ENCODE results near the gene USP15.

The USP15 gene

DNA sequence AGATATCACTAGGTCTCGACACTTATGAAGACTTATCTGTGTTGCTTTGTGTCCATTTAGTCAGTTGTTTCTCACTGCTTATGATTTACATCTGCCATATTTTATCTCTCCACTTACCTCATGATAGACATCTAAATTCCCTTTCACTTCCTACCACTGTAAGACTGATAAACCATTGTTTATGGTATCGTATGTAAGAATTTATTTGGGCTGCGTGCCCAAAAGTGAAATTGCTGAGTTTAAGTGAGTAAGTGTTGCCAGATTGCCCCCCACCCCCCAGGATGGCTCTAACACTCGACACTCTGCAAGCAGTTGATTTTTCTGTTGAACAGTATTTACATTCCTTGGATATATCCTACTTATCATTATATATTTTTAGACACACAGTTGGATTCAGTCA is 136.5 kb downstream of the USP15 start:
- no peak for DNase-seq (ENCODE audit: low read depth, low spot score)
- TF ChIP-seq CTCF (IDR thresholded peaks at IDR 0.05; ENCODE audit: low read depth, low read length): no peak
- in situ Hi-C loops (cut with HindIII; ENCODE audit: low sequenced_read_pairs): no loop called here

GRCh38 chr12:62400135-62400534 is 139.9 kb downstream of the USP15 start:
- TF ChIP-seq CTCF (IDR thresholded peaks at IDR 0.05; ENCODE audit: low read depth, low read length): no peak
- no peak overlapping the region for H3K4me3 ChIP-seq (ENCODE audit: low read depth, low read length)
- in situ Hi-C loops (cut with HindIII; ENCODE audit: low sequenced_read_pairs): no loop called here
- no peak for DNase-seq (ENCODE audit: low read depth, low spot score)

More for the DNA sequence above, 136.5 kb downstream of the USP15 start:
- no peak overlapping the region for H3K4me3 ChIP-seq (ENCODE audit: low read depth, low read length)

- H3K4me3 ChIP-seq (ENCODE audit: low read depth, low read length): no peak overlapping the region
- in situ Hi-C loops (cut with HindIII; ENCODE audit: low sequenced_read_pairs): no loop called here
- no peak for TF ChIP-seq CTCF (IDR thresholded peaks at IDR 0.05; ENCODE audit: low read depth, low read length)
- no peak for DNase-seq (ENCODE audit: low read depth, low spot score)
Observed at GRCh38 chr12:62401631-62402030, 141.4 kb downstream of the USP15 start.

DNA sequence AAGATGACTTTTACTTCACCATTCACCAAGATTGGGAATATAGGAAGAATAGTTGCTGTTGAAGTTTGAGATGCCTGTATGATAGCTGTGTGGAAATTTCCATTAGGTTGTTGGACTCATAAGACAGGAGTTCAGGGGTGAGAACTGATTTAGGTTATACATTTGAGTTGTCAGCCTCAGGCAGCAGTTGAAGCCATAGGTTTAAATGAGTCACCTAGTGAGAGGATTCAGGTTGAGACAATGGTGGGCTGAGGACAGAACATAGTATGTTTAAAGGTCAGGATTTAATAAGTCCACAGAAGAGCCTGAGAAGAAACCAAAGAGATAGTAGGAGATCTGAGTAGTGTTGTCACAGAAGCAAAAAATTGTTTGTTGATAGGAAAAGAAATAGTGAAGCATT is 142.8 kb downstream of the USP15 start:
- in situ Hi-C loops (cut with HindIII; ENCODE audit: low sequenced_read_pairs): no loop called here
- DNase-seq (ENCODE audit: low read depth, low spot score): no peak
- H3K4me3 ChIP-seq (ENCODE audit: low read depth, low read length): no peak overlapping the region
- TF ChIP-seq CTCF (IDR thresholded peaks at IDR 0.05; ENCODE audit: low read depth, low read length): no peak

GRCh38 chr12:62407587-62407986 is 147.4 kb downstream of the USP15 start:
- DNase-seq (ENCODE audit: low read depth, low spot score): no peak
- TF ChIP-seq CTCF (IDR thresholded peaks at IDR 0.05; ENCODE audit: low read depth, low read length): no peak
- H3K4me3 ChIP-seq (ENCODE audit: low read depth, low read length): no peak overlapping the region
- in situ Hi-C loops (cut with HindIII; ENCODE audit: low sequenced_read_pairs): no loop called here

- no peak overlapping the region for H3K4me3 ChIP-seq (ENCODE audit: low read depth, low read length)
- in situ Hi-C loops (cut with HindIII; ENCODE audit: low sequenced_read_pairs): no loop called here
- no peak for DNase-seq (ENCODE audit: low read depth, low spot score)
- TF ChIP-seq CTCF (IDR thresholded peaks at IDR 0.05; ENCODE audit: low read depth, low read length): no peak
Observed at GRCh38 chr12:62409068-62409467, 148.9 kb downstream of the USP15 start.

GRCh38 chr12:62414180-62414579 is 154.0 kb downstream of the USP15 start:
- in situ Hi-C loops (cut with HindIII; ENCODE audit: low sequenced_read_pairs): no loop called here
- DNase-seq (ENCODE audit: low read depth, low spot score): no peak
- no peak for TF ChIP-seq CTCF (IDR thresholded peaks at IDR 0.05; ENCODE audit: low read depth, low read length)
- no peak overlapping the region for H3K4me3 ChIP-seq (ENCODE audit: low read depth, low read length)

All from astrocyte of the spinal cord (primary cell).